Activated naive CD4-positive, alpha-beta T cell (primary cell): Measurements from ENCODE around the gene PCGF6.
"Not testable (repeated sequence)": the region's sequence is repeated elsewhere in the genome, so short reads cannot be mapped to it uniquely, and the experiment has no call there.

Source experiments
- DNase-seq, 4 experiments: peaks; one replicate each; lab custom pipeline; 2025; lab: John Stamatoyannopoulos, UW

PCGF6 gene

DNA sequence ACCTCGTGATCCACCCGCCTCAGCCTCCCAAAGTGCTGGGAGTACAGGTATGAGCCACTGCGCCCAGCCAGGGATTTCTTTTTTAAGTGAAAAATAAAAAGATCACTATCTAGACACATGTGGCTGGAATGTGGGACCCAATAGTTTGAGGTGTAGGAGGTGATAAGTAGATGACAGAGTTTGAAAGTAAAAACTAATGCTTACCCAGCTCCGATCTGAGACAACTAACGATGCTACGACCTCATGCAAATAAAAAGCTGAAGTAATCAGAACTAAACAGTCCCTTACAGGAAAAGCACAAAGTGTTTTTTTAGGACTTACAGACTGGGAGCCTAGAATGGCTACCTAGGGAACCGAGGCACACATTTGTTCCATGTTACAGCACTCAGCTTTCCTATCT is 23.0 kb downstream of the PCGF6 start:
- no peak for DNase-seq

DNA sequence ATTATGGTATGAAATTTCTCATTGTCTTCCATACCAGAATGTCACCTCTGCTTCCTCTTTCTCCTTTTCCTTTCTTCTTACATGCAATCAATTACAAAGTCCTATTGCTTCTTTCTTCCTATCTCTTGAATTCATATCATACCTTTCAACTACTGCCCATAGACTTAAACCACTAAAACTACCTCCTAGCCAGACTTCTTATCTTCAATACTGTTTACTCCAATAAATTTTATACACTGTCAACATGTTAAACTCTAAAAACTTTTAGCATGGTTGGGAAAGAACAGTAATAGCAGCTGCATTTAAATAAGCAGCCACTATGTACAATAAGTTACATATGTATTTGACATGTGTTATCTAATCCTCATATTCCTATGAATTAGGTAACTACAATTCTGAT is 34.9 kb downstream of the PCGF6 start:
- no peak for DNase-seq

DNA sequence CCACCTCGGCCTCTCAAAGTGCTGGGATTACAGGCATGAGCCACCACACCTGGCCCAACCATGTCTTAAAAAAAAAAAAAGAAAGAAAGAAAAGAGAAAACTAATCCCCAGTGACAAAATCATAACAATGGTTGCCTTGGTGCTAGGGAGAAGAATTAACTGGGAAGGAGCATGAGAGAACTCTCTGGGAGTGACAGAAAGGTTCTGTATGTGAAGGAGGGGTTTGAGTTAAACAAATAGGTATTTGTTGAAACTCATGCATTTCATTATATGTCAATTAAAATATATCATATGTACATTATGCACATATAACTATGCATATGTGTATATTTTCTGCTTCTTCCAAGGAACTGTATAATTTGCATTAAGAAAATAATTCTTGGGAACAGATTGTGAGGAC is 40.7 kb downstream of the PCGF6 start:
- no peak for DNase-seq

DNA sequence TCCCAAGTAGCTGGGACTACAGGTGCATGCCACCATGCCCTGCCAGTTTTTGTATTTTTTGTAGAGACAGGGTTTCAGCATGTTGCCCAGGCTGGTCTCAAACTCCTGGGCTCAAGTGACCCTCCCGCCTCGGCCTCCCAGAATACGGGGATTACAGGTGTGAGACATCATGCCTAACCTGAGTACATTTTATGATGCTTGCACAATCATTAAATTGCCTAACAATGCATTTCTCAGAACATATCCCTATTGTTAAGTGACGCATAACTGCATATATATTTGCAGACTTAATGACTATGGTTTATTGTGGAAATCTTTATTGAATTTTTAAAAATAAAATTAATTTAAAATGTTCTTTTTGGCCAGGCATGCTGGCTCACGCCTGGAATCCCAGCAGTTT is 43.3 kb downstream of the PCGF6 start:
- DNase-seq, result no peak

GRCh38 chr10:103295374-103296015 is 55.4 kb downstream of the PCGF6 start:
- DNase-seq, result no peak

- no peak for DNase-seq
These were observed 59.4 kb downstream of the PCGF6 start for GRCh38 chr10:103291588-103291987.

- no peak for DNase-seq
These were observed 62.9 kb downstream of the PCGF6 start for GRCh38 chr10:103287992-103288391.

- no peak for DNase-seq
These were observed 66.8 kb downstream of the PCGF6 start for GRCh38 chr10:103284170-103284569.

DNA sequence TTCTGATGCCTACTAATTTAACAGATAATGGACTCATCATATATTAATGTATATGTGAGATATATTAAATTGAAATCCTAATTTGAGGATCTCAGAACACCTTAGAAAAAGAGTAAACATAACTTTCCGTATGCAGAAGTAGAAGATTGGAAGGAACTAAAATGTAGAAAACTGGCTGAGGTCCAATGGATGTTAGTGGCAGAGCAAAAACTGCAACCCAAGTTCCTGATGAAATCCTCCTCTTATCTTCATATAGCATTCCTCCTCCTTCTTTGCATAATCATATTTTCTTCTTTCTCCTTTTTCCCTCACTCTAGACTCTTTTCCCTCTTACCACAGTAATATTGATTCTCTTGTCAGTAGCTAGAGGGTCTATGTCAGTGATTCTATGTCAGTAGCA is 68.0 kb downstream of the PCGF6 start:
- DNase-seq, result no peak

GRCh38 chr10:103281753-103282152 is 69.2 kb downstream of the PCGF6 start:
- no peak for DNase-seq

DNA sequence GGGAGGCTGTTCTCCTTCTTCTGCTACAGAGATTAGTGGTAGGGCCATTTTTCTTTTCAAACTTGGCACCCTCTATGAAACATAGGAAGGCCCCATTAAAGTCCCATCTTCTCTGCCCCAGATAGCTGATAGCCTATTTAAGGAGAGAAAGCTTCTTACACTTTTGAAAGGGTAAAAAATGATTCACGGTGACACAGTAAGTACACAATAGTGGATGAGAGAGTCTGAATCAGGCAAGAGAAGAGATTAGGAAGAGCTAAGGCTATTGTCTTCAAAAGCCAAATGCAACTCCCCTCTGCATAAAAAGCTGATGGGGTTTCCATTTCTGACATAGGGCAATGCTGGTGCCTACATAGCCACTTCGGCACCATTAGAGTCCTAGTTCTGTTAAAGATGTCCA is 70.4 kb downstream of the PCGF6 start:
- no peak for DNase-seq

DNA sequence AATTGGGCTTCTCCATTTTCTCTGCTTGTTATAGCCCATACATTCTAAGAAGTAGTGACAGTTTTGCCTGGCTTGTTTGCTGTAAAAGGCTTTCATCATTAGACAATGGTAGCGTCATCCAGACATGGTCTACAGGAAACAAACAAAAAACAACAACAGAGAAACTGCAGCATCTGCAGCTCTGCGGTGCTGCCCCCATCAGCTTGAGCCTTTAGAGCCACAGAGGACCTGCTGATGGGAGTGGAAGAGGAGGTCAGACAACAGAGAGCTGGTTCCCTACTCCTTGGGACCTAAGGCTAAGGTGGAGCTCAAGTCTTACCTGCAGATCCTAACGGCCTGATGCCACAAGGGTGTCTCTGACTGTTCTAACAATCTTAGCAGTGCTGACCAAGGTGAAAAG is 70.9 kb downstream of the PCGF6 start:
- DNase-seq, result no peak

GRCh38 chr10:103278862-103279298 is 72.1 kb downstream of the PCGF6 start:
- peak in 3 of 4 experiments; percentile 10 to 24 (median 15) for DNase-seq

- no peak for DNase-seq
These were observed 72.5 kb downstream of the PCGF6 start for GRCh38 chr10:103278537-103278823.

GRCh38 chr10:103277713-103278536 is 73.0 kb downstream of the PCGF6 start:
- DNase-seq, result no peak

DNA sequence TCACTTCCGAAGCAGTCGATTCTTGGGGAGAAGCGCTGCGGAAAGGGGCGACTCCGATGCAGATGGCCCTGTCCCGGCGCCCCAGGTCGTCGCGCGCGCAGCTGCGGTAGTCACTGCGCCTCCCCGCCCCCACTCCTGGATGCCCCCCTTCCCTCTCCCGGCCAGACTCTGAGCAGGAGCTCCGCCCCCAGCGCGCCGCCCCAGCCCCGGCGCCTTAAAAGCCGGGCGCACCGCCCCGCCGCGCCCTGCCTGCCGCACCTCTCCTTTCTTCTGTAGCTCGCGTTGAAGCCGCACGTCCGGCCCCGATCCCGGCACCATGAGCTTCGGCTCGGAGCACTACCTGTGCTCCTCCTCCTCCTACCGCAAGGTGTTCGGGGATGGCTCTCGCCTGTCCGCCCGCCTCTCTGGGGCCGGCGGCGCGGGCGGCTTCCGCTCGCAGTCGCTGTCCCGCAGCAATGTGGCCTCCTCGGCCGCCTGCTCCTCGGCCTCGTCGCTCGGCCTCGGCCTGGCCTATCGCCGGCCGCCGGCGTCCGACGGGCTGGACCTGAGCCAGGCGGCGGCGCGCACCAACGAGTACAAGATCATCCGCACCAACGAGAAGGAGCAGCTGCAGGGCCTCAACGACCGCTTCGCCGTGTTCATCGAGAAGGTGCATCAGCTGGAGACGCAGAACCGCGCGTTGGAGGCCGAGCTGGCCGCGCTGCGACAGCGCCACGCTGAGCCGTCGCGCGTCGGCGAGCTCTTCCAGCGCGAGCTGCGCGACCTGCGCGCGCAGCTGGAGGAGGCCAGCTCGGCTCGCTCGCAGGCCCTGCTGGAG is 73.8 kb downstream of the PCGF6 start, which contains the start of gene INA:
Gene INA, plus strand, starts transcription at position 243 of the 817 bp plus-strand sequence. Its CDS starts 74 bp downstream, at position 317.
- DNase-seq, result no peak

DNA sequence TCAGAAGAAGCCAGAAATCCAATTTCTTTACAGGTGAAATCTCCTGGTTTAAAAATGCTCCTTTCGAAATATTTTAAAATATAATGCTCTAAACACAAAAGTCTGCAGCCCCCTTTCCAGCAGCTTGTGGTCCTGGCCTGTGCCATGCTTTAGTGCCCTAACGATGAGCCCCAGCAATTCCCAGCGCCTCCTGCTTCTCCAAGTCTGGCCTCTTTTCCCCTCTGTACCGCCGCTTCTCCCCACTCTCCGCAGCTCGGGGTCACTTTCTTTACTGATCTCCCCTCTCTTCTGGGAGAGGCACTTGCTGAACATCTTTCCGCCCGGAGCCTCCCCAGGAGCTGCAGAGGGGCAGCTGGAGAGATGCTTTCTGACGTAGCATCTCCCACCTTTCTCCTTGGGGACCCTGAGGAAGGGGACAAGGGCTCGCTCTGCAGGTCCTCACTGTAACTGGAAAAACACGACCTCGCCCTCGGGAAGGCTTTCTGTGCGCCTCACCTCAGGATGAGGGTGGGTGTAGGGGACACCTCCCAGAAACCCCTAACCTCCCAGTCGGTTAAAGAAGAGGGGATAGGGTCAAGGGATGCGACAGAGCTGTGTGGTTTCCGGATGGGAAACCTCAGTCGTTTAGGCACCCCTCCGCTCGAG is 74.6 kb downstream of the PCGF6 start:
- DNase-seq, result no peak

- DNase-seq, result no peak
These were observed 77.9 kb downstream of the PCGF6 start for GRCh38 chr10:103273041-103273441.

DNA sequence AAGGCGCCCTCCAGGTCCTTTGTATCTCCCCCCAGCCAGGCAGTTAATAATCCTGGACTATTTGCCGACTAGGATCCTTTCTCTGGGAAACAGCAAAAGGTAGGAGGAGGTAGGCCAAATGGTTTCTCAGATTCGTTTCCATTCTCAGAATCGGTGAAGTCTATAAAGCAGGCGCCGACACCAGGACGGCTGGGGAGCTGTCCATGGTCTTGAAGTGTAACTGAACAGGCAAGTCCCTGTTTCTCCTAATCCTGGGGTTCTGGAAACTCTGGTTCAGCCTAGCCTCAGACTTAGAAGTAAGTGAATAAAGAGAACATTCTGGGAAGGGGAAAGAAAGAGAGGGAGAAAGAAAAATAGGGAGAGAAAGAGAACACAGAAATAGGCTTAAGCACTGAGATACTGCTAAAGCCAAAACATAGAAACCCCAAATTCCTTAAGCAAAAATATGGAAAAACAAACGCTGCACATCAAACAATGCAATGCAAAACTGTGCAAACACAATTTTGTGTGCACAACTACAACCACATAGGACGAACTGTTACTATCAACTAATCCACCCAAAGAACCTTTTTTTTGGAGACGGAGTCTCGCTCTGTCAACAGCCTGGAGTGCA is 85.1 kb downstream of the PCGF6 start:
- DNase-seq, result no peak

DNA sequence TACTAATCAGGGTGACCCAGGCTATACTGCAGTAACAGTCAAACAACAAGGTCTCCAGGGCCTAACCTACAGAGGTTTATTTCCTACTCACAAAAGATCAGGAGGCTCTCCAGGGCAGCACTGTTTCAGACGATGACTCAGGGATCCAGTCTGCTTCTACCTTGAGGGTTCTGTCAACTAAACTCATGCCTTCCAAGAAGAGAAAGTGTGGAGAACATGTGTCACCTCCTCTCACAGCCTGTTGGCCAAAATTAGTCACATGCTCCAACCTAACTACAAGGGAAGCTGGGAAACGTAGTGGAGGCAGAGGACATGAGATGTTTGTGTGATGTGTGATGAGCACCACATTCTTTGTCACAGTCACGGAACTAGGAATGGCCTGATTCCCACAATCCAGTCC is 88.7 kb downstream of the PCGF6 start:
- no peak for DNase-seq

GRCh38 chr10:103259989-103260388 is 91.0 kb downstream of the PCGF6 start:
- no peak for DNase-seq

DNA sequence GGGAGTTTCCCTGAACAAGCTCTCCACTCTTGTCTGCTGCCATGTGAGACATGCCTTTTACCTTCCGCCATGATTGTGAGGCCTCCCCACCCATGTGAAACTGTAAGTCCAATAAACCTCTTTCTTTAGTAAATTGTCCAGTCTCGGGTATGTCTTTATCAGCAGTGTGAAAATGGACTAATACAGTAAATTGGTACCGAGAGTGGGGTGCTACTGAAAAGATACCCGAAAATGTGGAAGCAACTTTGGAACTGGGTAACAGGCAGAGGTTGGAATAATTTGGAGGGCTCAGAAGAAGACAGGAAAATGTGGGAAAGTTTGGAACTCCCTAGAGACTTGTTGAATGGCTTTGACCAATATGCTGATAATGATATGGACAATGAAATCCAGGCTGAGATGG is 92.0 kb downstream of the PCGF6 start:
- not testable (repeated sequence) for DNase-seq
